Measurements from ENCODE around the gene ATG7.
A peak's percentile ranks its signal among the peaks of the same experiment; 100 is the strongest.
"Not testable (repeated sequence)": the region's sequence is repeated elsewhere in the genome, so short reads cannot be mapped to it uniquely, and the experiment has no call there.

ATG7 gene

DNA sequence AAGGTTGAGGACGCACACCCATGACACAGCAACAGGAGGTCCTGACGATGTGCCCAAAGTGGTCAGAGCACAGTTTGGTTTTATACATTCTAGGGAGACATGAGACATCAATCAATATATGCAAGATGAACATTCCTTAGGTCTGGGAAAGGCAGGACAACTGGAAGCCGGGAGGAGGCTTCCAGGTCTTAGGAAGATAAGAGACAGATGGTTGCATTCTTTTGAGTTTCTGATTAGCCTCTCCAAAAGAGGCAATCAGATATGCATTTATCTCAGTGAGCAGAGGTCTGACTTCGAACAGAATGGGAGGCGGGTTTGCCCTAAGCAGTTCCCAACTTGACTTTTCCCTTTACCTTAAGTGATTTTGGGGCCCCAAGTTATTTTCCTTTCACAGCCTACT, 16.7 kb upstream of the ATG7 start:
- not testable (repeated sequence) for DNase-seq

GRCh38 chr3:11258958-11259357, 13.2 kb upstream of the ATG7 start:
- DNase-seq = no peak

- no peak for DNase-seq
Measured at GRCh38 chr3:11260460-11260859, 11.7 kb upstream of the ATG7 start.

DNA sequence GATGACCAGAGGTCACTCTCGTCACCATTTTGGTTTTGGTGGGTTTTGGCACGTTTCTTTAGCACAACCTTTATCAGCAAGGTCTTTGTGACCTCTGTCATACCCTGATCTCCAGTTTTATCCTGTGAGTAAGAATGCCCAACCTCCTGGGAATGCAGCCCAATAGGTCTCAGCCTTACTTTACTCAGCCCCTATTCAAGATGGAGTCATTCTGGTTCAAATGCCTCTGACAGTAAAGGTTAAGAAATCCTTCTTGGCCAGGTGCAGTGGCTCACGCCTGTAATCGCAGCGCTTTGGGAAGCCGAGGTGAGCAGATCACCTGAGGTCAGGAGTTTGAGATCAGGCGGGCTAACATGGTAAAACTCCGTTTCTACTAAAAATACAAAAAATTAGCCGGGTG, 3.2 kb upstream of the ATG7 start:
- no peak for DNase-seq

- DNase-seq = no peak
Measured at GRCh38 chr3:11272906-11273574, 843 bp downstream of the ATG7 start.

- DNase-seq = no peak
Measured at GRCh38 chr3:11273891-11274291, 1.7 kb downstream of the ATG7 start.

DNA sequence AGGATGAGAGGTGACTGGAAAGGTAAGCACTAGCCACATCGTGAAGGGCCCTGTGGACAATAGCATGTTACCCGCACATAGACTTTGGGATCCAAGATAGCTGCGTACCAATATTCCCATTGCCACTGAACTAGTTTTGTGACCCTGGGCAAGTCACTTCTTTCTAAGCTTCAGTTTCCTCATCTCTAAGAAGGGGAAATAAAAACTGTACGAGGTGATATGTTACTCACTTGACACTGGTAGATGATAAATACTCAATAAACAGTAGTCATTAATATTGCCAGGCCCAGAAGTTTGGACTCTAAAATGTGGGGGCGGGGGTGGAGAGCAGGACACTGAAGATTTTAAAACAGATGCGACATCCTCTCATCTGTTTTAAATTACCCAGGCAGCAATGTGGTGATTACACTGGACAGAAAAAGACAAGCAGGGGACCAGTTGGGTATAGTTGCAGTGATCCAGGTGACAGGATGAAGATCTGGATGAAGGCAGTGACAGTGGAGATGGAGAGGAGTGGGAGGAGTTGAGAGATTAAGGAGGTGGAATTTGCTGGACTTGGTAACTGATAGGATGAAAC, 2.5 kb downstream of the ATG7 start:
- no peak for DNase-seq

DNA sequence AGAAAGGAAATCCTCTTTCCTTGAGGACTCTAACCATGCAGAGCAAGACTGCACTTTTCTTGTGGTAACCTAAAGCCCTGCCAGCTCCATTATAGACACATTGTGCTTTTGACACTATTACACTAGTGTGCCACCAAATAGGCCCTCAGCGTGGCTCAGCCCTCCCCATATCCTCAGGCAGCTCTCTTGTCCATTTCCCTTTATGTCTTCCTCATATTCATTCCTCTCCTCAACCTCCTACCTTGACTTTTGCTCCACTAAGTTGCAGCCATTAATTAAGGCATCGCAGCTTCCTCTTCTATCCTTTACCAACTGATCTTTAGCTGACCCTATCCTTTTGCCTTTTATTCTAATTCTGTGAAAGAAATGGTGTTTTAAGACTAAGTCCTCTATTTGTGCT, 3.7 kb downstream of the ATG7 start:
- DNase-seq = no peak

GRCh38 chr3:11276901-11277300, 4.7 kb downstream of the ATG7 start:
- no peak for DNase-seq

DNA sequence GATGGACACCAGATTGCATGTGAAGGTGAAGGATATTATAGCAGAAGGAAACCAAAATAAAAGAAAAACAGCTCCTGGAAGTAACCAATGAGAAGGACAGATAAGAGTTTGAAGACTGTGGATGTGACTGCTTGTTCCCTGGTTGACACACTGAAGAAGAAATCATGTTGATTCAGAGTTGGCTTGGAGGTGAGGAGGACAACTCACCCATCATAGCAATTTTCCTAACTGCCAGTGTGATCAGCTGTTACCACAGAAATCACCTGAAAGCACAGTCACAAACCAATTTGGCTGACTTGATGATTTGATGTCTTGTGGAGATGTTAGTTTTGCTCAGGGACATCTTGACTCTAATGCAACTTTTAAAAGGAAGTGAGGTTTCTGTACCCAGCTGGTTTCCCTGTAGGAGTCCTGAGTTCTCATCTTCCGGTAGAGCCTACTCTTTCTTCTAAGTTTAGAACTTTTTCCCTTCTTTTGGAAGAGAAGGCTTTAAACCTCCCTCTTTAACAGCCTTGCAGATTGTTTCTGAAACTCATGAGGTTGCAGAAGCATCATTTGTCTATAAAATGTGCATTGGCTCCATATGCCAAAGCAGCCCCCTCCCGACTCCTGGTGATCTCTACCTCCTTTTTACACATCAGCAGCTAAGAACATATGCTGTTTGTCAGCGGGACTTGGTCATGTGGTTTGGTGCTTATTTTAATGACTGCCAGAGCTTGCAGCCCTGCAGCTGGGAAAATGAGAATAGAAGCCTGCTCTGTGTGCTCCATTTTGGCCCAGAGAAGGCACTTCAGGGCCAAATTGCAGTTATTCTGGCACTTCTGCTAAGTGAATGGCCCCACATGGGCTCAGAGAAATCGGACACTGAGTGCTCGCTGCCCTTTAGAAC, 10.3 kb downstream of the ATG7 start:
- peak; percentile 30 for DNase-seq

- no peak for DNase-seq
Measured at GRCh38 chr3:11283139-11283475, 10.9 kb downstream of the ATG7 start.

GRCh38 chr3:11284011-11284410, 11.8 kb downstream of the ATG7 start:
- no peak for DNase-seq

DNA sequence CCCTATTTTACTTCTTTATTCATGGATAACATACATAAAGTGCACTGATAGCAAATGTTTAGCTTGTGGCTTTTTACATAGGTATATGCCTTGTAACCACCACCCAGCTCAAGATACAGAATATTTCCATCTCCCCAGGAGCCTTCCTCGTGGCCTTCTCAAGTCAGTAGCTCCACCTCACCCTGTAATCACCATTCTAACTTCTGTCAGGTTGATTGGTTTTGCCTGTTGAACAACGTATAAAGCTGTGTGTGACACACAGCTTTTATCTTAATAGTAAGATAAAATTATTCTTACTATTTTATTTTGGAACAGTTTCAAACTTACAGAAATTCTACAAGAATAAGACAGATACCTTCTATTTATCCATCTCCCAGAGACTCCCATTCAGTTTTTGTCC, 13.3 kb downstream of the ATG7 start:
- DNase-seq = no peak

DNA sequence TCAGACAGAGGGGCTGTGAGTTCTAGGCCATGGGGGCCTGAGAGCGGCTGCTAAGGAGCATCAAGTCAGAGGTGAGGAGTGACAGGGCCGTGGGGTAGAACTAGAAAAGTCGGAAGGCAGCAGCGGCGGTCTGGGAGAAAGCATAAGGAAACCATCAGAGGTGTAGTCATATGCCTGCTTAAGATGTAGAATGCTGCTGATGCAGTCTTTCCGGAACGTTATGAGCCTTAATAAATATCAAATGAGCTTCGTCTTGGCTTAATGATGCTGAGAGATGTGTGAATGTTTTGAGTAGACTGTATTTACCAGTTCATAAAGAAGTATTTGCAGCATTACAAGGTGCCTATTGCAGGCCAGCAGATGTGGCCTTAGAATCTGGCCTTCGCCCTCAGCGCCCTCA, 15.2 kb downstream of the ATG7 start:
- no peak for DNase-seq

DNA sequence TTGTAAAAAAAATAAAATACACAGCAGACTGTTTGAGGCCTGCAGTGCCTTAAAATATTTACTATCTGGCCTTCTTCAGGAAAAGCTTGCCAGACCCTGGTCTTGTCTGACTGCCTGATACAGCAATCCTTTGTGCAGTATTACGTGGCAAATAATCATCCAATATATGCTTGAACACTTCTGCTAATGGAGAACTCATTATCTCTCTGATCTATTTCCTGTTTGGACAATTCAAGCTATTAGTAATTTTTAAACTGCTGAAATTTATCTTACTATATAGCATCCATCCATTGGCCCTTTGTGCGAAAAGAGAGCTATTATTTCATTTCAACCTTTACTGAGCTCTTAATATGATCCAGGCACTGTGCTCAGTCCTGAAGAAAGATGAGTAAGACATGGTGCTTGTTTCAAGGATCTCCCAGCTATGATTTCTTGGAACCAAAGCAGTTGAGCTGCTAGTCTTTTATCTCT, 15.9 kb downstream of the ATG7 start:
- DNase-seq = no peak

DNA sequence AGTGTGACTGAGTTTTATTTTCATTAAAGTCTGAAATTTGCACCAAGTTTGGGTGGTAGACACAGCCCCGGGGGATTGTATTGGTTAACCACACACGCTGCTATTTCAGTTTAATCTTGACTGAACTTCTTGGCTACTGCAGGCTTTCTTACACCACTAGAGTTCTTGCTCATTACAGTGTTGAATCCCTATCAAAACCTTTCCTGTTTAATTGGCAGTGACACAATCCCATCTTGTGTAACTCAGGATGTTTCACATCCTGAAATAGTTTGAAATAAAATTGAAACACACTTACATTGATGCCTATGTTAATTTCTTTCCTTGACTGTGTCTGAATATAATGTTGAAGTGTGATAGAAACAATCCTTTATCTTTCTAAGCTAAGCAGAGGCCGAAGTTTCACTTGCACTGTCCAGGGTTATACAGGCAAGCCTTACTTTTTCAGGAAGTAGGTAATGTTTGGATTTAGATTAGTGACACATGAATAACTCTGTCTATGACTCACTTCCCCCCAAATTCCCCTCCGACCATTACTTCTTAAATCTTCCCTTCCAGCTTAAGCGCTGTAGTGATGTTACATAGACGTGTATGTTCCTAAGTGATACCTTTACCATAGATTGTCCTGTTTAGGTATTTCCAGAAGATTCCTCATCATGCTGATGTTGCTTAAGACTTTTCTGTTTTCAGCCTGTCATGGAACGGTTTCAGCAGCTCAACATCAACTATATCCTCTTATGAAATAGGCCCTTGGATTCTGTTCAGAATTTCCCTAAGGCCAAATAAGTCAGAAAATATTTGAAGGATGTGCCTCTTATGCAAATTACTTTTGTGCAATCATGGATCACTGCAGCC, 16.8 kb downstream of the ATG7 start:
- DNase-seq = no peak

DNA sequence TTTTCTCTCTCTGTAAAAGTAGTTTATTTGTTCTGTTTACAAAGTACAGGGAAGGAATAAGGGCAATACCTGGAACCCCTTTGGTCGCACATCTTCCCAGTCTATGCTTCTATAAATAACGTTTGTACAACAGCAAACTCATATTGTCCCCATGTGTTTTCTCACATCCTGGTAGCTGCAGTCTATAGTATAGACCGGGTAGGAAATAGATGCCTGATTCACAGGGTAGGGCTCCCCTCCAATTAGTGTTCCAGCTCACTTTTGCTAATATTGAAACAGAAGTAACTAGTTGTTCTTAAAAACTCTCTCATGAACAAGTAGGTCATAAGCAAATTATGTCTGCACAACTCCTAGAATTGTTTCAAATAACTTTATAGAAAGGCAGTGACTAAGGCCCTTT, 17.7 kb downstream of the ATG7 start:
- DNase-seq = no peak

GRCh38 chr3:11290743-11291680, 18.8 kb downstream of the ATG7 start:
- no peak for DNase-seq

DNA sequence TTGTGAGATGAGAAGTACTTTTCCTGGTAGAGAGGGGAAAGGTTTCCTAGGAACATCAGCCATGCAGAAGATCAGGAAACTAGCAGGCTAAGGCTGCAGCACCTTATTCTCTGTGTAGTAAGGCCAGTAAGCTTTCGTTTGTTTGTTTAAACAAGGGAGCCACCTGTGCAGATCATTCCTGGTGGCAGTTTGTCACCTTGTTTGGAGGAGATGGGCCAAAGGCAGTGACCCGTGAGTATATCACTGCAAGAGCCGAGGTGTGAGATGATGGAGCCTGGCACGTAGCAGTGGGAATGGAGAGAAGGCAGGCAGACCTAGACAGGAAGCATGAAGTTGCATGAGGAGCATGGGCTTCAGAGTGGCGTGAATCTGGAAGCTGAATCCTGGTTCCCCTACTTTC, 19.6 kb downstream of the ATG7 start:
- no peak for DNase-seq

DNA sequence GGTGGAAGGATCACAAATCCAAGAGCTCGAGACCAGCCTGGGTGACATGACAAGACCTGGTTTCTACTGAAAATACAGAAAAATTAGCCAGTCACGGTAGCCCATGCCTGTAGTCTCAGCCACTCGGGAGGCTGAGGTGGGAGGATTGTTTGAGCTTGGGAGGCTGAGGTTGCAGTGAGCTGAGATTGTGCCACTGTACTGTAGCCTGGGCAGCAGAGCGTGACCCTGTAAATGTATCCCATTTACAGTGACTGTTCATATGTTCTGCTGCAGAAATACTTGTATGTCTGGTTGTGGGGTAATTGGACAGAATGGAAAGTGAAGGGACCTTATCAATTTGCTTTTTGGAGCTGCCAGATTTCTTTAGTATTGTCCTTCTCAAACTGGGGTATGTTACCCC, 24.9 kb downstream of the ATG7 start:
- no peak for DNase-seq

GRCh38 chr3:11300970-11301369, 28.8 kb downstream of the ATG7 start:
- no peak for DNase-seq

DNA sequence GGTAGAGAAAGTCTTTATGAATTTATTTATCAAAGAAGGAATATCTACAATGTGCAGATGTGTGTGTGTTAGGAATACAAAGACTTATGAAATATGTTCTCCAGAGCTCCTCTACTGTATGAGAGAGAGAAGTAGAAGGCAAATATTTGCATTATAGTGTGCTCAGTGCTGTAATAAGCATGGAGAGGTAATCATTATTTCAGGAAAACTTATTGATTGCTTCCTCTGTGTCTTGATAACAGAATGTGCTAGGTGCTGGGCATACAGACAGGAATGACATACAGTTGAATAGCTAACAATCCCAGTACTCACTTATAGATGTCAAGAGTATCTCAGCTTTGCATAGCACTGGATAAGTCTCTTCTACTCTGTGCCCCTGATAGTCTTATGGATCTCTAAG, 30.2 kb downstream of the ATG7 start:
- no peak for DNase-seq
